ENCODE results near the gene LEMD1.

The LEMD1 gene

GRCh38 chr1:205421798-205422197, at the start of gene LEMD1:
TSS of gene LEMD1 (minus strand) at chr1:205422056. CDS start at chr1:205420536, 1,520 bp downstream.
- no peak for TF ChIP-seq CTCF (IDR thresholded peaks at IDR 0.05; ENCODE audit: low read length, missing control alignments)
- H3K4me3 ChIP-seq (replicated peaks; ENCODE audit: low read depth, low read length) = no peak within 1 kb of the TSS
- DNase-seq (ENCODE audit: low read depth) = no peak

- no peak overlapping the region for H3K4me3 ChIP-seq (replicated peaks; ENCODE audit: low read depth, low read length)
- DNase-seq (ENCODE audit: low read depth) = no peak
- TF ChIP-seq CTCF (IDR thresholded peaks at IDR 0.05; ENCODE audit: low read length, missing control alignments) = no peak
Observed at GRCh38 chr1:205470131-205470530, 48.3 kb upstream of the LEMD1 start.

- no peak overlapping the region for H3K4me3 ChIP-seq (replicated peaks; ENCODE audit: low read depth, low read length)
- DNase-seq (ENCODE audit: low read depth) = no peak
- no peak for TF ChIP-seq CTCF (IDR thresholded peaks at IDR 0.05; ENCODE audit: low read length, missing control alignments)
Observed at GRCh38 chr1:205466595-205467220, 44.9 kb upstream of the LEMD1 start.

- no peak for TF ChIP-seq CTCF (IDR thresholded peaks at IDR 0.05; ENCODE audit: low read length, missing control alignments)
- DNase-seq (ENCODE audit: low read depth) = no peak
- no peak overlapping the region for H3K4me3 ChIP-seq (replicated peaks; ENCODE audit: low read depth, low read length)
Observed at GRCh38 chr1:205465392-205465791, 43.5 kb upstream of the LEMD1 start.

GRCh38 chr1:205458777-205459566, 37.1 kb upstream of the LEMD1 start:
- TF ChIP-seq CTCF (IDR thresholded peaks at IDR 0.05; ENCODE audit: low read length, missing control alignments) = no peak
- H3K4me3 ChIP-seq (replicated peaks; ENCODE audit: low read depth, low read length) = no peak overlapping the region
- DNase-seq (ENCODE audit: low read depth) = peak; percentile 80

- DNase-seq (ENCODE audit: low read depth) = no peak
- no peak overlapping the region for H3K4me3 ChIP-seq (replicated peaks; ENCODE audit: low read depth, low read length)
- no peak for TF ChIP-seq CTCF (IDR thresholded peaks at IDR 0.05; ENCODE audit: low read length, missing control alignments)
Observed at GRCh38 chr1:205456868-205457745, 35.3 kb upstream of the LEMD1 start.

Data from fibroblast of pulmonary artery (primary cell).